AG09319 (cell line): Measurements from ENCODE around the gene CLASP1.

Experiments
- DNase-seq: peaks from one replicate; pipeline ENCODE4 v3.0.0-alpha.2; 2010; ENCODE audit warnings: low read depth; ENCODE audit errors: extremely low read depth
- TF ChIP-seq, protein P1 (sequence below): IDR thresholded peaks from 2 replicates; pipeline ENCODE4 v1.5.1; 2011; ENCODE audit warnings: low read depth, mild to moderate bottlenecking, inconsistent platforms, low read length, moderate library complexity

The CLASP1 gene

DNA sequence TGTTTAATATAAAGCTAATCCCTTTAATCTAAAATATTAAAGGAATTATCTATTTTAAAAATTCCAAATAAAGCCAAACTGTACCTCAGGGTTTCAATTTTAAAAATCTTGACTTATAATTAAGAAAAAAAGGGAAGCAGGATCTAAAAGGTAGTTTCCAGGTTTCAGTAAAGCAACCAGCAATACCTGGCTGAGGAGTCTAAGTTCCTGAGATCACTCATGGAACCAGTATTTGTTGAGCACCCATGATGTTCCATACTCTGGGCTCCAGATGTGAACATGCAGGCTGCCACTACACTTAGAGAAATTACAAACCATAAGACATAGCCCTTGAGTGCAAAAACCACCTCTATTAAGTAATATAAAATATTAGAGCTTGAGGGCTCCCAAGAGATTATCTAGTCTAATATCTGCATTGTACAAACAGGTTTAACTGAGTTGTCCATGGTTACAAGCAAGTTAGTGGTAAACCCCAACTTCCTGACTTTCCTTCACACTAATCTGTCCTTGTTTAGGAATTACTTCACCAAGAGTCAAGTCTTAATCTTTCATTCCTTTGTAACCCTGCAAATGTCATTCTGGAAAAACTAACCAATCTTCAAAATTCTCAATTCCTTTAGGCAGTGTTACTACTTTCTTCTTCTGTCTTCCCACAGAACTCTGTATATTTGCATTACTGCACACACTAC lies 49.2 kb downstream of the CLASP1 start:
- no peak for DNase-seq
- TF ChIP-seq, protein P1, sequence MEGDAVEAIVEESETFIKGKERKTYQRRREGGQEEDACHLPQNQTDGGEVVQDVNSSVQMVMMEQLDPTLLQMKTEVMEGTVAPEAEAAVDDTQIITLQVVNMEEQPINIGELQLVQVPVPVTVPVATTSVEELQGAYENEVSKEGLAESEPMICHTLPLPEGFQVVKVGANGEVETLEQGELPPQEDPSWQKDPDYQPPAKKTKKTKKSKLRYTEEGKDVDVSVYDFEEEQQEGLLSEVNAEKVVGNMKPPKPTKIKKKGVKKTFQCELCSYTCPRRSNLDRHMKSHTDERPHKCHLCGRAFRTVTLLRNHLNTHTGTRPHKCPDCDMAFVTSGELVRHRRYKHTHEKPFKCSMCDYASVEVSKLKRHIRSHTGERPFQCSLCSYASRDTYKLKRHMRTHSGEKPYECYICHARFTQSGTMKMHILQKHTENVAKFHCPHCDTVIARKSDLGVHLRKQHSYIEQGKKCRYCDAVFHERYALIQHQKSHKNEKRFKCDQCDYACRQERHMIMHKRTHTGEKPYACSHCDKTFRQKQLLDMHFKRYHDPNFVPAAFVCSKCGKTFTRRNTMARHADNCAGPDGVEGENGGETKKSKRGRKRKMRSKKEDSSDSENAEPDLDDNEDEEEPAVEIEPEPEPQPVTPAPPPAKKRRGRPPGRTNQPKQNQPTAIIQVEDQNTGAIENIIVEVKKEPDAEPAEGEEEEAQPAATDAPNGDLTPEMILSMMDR, result no peak

DNA sequence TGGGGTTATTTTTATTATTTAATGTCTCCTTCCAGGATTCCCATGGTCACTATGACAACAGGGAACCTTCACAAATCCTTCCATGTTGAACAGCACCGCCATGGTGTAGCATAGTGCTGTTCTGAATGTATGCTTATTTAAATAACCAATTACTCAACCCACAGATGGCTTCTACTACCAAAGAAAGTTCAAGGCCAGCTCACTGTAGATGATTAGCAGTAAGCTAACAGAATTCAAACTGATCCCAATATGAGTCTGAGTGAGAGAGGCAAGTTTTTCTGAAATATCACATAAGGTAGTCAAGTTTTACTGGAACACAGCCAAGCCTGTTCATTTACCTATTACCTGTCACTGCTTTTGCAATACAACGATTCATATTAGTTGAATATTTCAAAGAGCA lies 51.2 kb downstream of the CLASP1 start:
- DNase-seq, result no peak
- TF ChIP-seq, protein P1, result no peak

DNA sequence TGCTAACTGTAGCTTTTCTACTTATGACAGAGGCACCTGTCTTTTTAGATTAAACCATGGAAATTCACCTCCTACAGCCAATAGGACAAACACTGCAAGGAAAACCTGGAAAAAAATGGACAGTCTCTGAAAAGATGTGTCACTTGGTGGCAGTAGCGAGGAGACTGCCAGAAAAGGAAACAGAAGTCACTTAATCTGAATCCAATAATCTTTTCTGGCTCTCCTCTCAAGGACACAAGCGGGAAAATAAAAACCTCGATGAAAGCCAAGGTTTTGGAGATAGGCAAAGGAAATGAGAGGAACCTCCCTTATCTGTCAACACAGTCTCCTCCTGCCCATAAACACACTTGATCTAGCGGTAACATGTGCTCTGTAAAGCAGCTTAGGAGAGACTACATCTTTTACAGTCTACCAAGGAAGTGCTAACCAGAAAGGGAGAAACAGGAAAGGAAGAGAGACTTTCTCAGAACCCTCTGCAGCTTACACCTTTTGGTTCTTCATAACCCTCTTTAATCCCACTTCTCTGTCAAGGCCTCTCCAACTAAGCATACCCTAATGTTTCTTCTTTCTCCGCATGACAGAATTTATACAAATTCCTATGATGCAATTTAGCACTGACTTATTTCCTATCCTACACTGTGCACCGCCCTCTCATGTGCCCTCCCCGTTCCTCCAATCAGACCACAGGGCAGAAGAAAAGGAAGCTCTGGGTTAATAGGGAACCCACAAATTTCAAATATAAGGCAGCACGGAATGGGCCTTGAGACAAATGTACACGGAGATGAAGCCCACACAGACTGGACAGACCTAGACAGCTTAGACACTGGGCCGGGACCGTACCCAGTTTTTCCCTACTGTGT lies 52.8 kb downstream of the CLASP1 start:
- TF ChIP-seq, protein P1, result peak; percentile 57
- peak; percentile 11 for DNase-seq

DNA sequence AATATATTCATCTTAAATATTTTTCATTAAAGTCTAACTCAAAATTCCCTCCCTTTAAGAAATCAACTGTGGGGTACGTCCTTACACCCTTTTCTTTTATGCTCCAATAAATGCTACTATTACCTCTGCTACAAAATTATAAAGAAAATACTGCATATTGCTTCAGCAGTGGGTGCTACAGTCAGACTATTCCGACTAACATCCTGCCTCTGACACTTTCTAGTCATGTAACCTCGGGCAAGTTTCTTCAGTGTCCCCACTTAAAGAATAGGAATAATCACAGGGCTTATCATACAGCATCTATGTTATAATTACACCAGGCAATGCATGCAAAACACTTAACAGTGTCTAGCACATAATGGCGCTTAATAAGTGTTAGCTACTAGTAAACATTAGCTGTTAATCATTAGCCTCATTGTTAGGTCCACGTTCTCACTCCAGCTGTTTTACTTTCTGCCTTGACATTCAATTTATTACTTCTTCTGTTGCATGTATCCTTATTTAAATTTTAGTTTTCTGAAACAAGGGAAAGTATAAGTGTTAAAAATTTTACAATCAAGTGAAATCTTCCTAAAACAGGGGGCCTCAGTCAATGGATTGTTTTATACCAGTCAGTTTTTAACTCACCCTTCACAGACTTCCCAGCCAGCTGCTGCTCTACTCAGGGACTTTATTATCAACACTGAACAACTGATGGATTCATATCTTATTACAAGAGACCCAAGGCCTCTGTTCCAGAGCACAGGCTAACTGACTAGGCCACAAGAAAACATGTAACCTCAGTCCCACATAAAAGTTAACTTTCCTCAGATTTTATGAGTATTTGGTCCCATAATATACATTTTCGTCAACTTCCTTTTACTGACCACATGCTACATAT lies 54.0 kb downstream of the CLASP1 start:
- DNase-seq, result no peak
- TF ChIP-seq, protein P1, result no peak

DNA sequence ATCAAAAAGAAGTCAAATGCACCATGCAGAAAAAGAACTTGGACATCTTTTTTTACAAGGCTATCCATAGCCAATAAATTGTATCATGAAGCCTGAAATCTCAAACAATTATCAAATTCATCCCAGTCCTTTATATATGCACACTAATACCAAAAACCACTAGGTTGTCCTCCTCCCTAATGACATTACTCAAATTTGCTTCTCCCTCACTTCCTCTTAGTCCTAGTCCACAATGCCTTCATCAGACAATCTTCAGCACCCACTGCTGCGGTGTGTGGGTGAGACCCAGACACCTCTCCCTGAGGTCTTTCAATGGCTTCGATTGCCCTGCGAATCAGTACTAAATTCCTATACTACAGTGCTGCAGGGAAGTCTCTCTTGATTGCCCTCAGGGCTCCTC lies 58.1 kb downstream of the CLASP1 start:
- TF ChIP-seq, protein P1, result no peak
- DNase-seq, result no peak

DNA sequence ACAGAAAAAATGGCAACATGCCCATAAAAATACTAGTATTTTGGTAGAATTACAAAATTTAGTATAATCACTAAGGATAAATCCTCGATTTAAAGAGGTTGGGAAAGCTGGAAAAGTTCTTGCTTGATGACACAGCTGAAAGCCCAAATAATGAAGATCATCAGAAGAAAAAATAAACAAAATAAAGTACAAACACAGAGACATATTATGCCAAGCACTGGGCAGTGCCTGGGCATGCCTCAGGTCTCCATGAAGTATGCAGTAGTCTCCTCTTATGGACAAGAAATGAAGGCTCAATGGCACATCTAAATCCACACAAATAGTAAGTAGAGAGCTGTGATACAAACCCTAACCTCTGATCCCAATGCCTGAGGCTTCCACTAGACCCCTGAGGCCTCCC lies 60.9 kb downstream of the CLASP1 start:
- TF ChIP-seq, protein P1, result no peak
- DNase-seq, result no peak
